Head of caudate nucleus (tissue), 42 donors: ENCODE data around the gene ACTG2.
A peak's percentile ranks its signal among the peaks of the same experiment; 100 is the strongest.
"Not testable (repeated sequence)": the region's sequence is repeated elsewhere in the genome, so short reads cannot be mapped to it uniquely, and the experiment has no call there.

Experiments
- DNase-seq, 42 donors: peaks; one replicate each; pipeline versions ENCODE4 v3.0.0 to v3.0.0-alpha.2; 2020 to 2021; ENCODE audit warnings: mixed read lengths in 7 of 42
- intact Hi-C: fragments of 100-400 bp; cut with DNase I; formaldehyde crosslinking; loops from one replicate; pipeline ENCODE4 v1.15.0; 2022

The ACTG2 gene

DNA sequence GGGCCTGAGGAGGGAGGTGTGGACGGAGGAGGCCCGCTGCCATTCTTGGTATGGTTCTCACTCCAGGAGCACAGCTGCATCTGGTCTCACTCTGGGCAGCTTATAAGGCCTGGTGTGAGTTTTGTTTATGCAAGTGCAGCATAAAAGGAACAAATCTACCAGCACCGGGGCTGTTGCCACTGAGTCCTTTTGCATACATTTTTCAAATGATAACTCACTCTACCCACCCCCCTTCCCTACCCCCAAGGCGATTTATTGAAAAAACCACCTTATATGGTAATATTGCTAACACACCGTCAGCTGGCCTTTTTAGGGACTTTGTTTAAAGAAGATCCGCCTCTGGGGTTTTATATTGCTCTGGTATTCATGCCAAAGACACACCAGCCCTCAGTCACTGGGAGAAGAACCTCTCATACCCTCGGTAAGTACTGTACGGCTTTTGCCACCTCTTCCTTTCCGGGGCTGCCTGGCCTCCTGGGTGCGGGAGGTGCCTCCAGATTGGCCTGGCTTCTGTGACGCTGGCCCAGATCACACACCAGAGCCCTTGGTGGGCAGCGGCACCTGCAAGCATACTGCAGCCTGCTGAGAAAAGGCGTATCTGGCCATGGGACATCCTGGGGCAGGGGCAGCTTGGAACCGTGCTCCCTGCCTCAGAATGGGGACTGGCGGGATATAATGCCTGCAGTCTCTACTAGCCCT lies at the start of gene ACTG2:
TSS of gene ACTG2 (plus strand) at position 378 of the 699 bp plus-strand sequence. CDS start 8,304 bp downstream, outside the sequence.
- DNase-seq, result no peak
- intact Hi-C loops, result no loop called here

DNA sequence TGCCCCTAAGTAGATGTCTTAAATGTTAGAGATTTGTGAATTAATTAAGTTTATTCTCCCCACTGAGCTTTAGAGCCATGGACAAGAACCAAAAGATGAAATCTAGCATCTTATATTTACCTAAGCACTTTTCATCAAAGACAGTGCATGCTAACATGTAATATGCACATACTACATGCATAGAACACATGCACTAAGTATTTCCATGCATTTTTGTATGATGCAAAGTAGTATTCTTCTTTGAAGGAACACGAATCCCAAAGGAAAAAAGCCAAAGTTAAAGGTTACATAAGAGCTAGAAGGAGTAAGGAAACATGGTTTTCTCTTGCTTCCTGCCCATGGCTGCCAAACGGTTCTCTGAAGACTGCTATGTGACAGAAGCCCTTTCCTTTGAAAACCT lies 48.7 kb upstream of the ACTG2 start:
- intact Hi-C loops, result no loop called here
- no peak for DNase-seq

DNA sequence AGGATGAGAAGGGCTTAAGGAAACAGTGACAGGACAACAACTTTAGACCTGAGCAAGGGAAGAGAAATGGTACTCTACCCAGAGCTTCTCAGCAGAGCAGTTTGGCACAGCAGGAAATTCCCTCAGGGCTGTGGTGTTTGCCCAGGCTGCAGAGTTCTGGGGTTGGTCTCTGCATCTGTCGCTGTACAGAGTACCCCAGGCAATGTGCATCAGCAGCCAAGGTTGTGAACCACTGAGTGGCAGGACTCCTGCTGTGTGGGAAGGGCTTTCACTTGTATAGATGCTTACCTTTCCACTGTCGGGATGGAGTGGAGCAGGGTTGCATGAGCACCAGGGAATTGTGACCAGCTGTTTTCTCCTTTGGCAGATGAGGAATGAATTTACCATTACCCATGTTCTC lies 42.8 kb upstream of the ACTG2 start:
- no peak for DNase-seq
- intact Hi-C loops, result no loop called here

DNA sequence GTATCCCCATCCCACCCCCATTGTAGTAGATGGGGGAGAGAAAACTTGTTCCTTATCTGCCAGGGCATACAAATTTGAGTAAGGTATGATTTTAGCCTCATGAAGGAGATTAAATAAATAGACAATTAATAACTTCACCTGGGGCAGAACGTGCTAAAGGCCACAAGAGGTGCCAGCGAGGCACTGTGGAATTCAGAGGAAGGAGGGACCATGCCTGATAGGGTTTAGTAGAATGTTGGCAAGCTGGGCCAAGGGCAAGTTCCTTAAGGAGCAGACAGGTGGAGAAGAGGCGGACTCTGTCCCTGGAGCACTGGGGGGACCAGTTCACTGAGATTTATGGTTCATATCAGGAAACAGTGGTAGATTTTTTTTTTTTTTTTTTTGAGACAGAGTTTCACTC lies 41.5 kb upstream of the ACTG2 start:
- intact Hi-C loops, result no loop called here
- no peak for DNase-seq

DNA sequence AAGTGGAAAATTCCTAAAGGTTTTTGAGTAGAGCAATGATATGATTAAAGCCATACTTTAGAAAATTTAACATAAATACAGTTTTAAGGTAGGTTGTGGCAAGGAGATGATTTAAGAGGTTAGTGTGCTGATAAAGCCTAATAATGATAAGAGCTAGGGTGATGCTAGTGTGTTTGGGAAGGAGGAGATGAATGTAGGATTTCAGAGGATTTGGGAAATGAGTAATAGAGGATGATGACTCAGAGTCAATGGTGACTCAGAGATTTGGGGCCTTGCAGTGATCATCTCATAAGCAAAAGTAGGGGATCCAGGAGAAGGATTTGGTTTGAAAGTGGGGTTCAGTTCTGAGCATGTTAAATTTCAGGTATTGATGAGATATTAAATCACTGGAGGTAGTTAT lies 40.8 kb upstream of the ACTG2 start:
- intact Hi-C loops, result no loop called here
- DNase-seq, result peak in 2 of 42 donors; percentile 43 to 45

DNA sequence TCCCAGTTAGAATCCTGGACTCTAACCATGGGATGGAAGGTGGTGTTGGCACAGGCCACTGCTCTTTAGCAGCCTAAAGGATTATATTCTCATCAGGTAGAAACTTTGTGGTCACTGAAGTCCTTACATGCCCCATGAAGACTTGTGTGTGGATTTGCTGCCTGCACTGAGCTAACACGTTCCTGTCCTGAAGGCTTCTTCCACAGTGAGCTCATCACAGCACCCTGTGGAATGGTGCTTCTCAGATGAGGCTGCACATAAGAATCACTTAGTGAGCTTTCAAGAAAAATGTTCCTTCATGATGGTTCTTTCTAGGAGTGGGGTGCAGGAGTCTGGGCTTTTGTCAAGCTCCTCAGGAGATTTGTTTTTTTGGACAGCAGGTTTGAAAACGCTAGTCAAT lies 37.3 kb upstream of the ACTG2 start:
- intact Hi-C loops, result no loop called here

DNA sequence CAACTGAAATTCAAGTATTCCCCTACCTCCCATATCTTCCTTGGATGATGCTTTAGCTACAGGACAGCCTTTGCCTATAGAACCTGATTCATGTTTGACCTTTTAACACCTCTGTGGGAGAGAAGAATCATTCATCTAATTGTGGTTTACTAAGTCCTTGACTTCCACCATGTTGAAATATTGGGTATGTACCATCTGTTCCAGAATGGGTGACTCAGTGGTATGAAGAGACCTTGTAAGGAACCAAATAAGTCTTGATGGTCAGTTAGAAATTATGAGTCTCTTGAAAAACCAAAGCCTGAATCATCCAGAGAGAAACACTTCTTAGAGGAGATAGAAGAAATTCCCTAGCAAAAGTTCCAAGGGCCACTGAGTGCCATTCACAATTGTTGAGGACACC lies 36.6 kb upstream of the ACTG2 start:
- intact Hi-C loops, result no loop called here
- no peak for DNase-seq

More for the DNA sequence above, 37.3 kb upstream of the ACTG2 start:
- no peak for DNase-seq

DNA sequence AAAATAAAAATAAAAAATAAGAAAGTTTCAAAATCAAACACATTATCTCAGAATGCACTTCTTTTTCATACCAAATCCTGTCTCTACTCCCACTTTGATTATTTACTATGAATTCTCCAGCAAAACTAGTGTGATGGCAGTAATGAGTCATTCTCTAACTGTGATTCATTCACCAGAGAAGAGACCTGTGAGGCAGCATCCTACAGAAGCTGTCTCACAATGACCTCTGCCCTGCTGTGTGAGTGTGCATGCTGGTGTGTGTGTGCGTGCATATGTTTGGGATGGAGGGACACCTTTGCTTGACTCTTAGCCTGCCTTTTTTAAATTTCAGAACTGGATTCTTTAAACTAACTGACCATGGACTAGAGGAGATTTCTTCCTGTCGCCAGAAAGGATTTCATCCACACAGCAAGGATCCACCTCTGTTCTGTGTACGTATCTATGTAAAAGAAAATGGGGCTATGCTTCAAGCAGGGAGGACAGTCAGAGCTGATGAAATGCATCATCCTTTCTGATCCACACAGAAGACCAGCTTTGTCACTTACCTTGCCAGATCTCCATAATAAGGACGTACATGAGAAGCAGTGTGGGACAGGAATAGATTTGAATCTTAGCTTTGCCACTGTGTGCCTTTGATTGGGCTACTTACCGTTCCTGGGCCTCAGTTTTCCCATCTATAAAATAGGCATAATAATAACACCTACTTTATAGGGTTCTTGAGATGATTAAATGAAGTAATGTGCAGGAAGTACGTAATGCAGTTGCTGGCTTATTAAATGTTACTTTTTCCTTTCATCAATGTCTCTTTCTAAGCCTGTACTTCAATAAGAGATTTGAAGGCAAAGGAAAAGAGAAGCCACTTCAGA lies 32.9 kb upstream of the ACTG2 start:
- peak in 2 of 42 donors; percentile 8 to 16 for DNase-seq
- intact Hi-C loops, result no loop called here

DNA sequence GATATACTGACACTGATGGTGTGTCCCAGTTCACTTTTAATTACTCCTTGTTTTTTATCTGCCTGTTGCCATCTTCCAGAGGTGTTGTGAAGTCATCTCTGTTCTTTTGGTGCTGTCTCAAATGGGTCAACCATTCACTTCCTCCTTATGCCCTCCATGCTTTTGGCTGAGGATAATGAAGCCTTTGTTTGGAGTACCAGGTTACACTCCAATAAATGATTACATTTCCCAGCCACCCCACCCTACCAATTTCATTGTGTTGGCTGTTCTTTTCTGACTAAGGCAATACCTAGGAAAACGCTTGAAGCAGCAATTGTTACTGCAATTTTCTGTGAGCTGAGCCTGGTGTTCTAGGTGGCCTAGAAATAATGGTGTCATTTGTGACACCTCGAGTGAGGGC lies 29.8 kb upstream of the ACTG2 start:
- DNase-seq, result no peak
- intact Hi-C loops, result no loop called here

DNA sequence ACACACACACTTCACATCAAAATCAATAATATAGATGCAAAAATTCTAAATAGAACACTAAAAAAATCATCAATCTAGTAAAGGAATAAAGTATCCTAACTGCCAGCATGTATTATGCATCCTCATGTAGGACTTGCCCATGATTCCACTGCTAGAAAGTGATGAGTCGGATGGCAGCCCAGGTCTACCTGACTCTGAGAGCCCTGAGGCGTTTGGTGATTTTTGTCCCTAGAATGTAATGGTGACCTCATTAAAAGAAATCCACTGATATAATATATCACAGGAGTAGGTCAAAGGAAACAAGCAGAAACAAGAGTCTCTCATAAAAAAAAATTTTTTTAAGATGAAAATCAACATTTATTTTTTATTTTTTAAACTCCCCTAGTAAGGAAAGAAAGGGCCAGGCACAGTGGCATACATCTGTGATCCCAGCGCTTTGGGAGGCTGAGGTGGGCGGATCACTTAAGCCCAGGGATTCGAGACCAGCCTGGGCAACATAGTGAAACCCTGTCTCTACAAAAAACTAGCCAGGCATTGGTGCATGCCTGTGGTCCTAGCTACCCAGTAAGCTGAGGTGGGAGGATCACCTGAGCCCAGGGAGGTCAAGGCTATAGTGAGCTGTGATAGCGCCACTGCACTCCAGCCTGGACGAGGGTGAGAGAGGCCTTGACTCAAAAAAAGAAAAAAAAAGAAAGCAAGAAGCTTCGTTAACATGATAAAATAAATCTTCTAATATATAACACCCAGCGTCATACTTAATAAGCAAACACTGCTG lies 24.4 kb upstream of the ACTG2 start:
- intact Hi-C loops, result no loop called here
- DNase-seq, result no peak

DNA sequence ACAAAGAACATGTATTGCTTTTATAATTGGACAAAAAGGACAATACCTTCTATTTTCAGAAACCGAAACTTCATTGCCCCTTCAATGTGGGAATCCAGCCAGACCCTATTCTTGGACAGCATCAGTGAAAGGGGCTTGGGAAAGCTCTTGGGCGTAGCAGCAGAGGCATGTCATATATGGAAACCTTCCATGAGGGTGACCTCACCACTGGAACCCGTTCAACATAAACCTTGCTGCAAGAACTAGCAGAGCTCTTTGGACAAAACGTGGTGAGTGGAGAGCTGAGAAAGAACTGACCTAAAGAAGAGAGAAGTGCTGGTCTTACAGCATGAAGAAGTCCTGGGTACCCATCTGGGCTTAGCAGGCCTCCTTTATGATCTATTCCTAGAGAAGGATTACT lies 22.7 kb upstream of the ACTG2 start:
- intact Hi-C loops, result no loop called here
- peak in 14 of 42 donors; percentile 3 to 68 (median 20) for DNase-seq

DNA sequence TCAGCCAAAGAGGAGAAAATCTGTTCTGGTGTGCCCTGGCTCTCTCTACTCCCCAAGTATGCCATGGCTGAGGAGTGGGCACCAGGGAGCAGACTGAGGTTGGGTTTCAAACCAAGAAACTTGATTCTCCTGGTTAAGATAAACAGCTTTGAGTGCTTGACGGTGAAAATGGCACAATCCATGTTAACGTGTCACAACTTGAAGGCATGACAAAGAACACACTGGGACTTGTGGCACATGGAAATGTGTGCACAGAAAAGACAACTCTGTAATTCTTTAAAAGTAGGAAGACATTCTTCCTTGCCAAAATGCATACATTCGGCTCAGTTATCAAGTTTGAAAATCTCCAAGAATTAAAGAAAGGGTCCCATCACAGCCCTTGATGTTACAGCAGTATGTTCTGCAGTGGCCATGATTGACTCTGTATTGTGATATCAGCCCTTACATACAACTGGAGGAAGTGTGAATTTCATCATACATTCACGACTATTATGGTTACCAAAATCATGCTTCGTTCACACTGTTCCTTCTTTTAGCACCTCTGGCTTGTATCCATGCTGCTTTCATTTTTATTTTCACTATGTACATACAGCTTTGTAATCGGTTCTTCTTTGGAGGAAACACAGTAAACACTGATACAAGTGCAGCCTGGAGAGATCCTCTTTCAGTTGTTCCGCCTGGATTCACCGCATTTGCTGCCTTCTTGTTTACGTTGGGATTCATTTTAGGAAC lies 15.6 kb upstream of the ACTG2 start:
- no peak for DNase-seq
- intact Hi-C loops, result no loop called here

DNA sequence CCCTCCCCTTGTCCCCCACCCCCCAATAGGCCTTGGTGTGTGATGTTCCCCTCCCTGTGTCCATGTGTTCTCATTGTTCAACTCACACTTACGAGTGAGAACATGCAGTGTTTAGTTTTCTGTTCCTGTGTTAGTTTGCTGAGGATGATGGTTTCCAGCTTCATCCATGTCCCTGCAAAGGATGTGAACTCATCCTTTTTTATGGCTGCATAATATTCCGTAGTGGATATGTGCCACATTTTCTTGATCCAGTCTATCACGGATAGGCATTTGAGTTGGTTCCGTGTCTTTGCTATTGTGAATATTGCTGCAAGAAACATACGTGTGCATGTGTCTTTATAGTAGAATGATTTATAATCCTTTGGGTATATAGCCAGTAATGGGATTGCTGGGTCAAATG lies 14.8 kb upstream of the ACTG2 start:
- intact Hi-C loops, result not testable (repeated sequence)

DNA sequence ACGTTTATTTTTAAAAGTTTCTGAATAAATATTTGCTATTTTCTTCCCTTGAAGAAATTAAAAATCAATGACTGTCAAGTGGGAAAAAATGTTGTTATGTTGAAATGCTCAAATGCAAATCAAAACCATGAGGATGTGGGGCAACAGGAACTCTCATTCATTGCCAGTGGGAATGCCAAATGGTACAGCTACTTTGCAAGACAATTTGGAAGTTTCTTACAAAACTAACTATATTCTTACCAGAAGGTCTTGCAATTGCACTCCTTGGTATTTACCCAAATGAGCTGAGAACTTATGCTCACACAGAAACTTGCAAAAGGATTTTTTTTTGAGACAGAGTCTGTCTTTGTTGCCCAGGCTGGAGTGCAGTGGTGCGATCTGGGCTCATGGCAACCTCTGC lies 7.4 kb upstream of the ACTG2 start:
- intact Hi-C loops, result no loop called here
- DNase-seq, result no peak

More for the DNA sequence above, 14.8 kb upstream of the ACTG2 start:
- DNase-seq, result not testable (repeated sequence)

DNA sequence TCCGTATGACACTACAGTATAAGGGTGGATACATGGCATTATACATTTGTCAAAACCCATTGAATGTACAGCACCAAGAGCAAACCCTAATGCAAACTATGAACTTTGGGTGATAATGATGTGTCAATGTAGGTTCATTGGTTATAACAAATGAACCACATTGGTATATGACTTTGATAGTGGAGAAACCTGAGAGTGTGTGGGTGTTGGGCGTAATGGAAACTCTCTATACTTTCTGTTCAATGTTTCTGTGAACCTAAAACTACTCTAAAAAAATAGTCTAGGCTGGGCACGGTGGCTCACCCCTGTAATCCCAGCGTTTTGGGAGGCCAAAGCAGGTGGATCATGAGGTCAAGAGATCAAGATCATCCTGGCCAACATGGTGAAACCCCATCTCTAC lies 6.5 kb upstream of the ACTG2 start:
- no peak for DNase-seq
- intact Hi-C loops, result no loop called here

DNA sequence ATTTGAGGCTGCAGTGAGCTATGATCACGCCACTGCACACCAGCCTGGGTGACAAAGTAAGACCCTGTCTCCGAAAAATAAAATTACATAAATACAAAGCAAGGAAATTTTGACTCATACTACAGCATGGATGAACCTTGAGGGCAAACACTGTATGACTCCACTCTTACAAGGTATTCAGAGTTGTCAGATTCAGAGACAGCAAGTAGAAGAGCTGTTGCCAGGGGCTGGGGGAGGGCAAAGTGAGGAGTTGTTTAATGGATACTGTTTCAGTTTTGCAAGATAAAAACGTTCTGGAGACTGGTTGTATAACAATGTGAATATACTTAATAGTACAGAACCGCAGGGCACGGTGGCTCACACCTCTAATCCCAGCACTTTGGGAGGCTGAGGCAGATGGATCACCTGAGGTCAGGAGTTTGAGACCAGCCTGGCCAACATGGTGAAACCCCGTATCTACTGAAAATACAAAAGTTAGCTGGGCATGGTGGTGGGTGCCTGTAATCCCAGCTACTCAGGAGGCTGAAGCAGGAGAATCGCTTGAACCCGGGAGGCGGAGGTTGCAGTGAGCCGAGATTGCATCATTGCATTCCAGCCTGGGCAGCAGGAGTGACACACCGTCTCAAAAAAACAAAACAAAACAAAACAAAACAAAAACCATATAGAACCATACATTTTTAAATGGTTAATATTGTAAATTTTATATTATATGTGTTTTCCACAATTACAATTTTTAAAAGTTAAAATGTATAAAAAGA lies 5.0 kb upstream of the ACTG2 start:
- intact Hi-C loops, DNase-seq: not testable (repeated sequence)

DNA sequence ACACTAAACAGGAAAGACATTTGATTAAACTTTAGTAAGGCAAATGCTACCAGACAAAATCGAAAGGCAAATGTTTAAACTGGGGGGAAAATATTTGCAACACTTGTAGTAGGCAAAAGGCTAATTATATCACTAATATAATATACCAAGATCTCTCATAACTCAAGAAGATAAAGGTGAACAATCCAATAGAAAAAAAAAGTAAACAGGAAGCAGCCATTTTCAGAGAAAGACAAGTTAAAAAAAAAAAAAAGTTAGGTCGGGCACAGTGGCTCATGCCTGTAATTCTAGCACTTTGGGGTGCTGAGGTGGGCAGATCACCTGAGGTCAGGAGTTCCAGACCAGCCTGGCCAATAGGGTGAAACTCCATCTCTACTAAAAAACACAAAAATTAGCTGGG lies 4.4 kb upstream of the ACTG2 start:
- intact Hi-C loops, result no loop called here
- no peak for DNase-seq

DNA sequence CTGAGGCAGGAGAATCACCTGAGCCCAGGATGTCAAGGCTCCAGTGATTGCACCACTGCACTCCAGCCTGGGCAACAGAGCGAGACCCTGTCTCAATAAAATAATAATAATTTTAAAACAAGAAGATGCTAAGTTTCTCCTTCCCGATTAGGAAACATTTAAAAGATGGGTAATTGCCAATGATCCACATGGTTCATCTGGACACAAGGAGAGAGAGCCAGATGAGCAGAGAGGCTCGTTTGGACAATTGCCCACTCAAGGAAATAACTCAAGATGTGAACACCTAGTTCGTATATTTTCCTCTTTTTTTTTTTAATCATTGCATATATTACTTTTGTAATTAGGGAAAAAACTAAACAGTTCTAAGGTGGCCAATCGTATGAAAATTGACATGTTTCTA lies 3.6 kb upstream of the ACTG2 start:
- DNase-seq, result no peak
- intact Hi-C loops, result no loop called here
